K562 treated with DMSO at 1 percent for 24 hours (cell line): Measurements from ENCODE around the gene SMR3A. TPM values are rescaled to one million over a fixed set of nuclear protein-coding genes. Genes with fewer than 3 reads are reported as not detected.

Source experiments
- total RNA-seq: library from RNA; unstranded; fragments of 300-600 nt; gene quantifications from 2 replicates; pipeline ENCODE4 v1.2.3, GENCODE V29; 2022; ENCODE audit warnings: low read depth; ENCODE audit not compliant: insufficient read depth

The SMR3A gene
- not detected in 2 replicates for total RNA-seq

GRCh38 chr4:70360460-70360859, at the start of gene SMR3A:
Gene SMR3A (plus strand): TSS chr4:70360760. CDS start chr4:70362116, 1,356 bp downstream.

DNA sequence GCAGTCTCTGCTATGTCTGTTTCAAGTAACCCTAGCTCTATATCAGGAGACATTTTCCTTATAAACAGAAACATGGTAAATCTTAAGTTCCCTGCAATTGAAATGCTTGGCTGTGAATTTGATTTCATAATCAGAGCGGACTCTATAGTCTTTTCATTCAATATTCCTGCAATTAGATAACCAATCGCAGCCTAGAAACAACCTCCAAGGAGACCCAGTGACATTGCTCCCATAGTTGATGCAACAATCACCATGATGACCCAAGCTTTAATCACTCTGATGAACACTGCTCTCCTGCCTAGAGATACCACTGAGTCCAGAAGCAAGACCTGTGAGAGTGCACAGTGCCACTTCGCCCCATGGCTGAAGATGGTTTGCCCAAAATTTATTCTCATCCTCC, 25.9 kb upstream of the SMR3A start, which contains the start of gene CABS1:
CABS1 (plus strand) TSS at position 301 of the 400 bp plus-strand sequence; CDS start at position 360, 59 bp downstream.

DNA sequence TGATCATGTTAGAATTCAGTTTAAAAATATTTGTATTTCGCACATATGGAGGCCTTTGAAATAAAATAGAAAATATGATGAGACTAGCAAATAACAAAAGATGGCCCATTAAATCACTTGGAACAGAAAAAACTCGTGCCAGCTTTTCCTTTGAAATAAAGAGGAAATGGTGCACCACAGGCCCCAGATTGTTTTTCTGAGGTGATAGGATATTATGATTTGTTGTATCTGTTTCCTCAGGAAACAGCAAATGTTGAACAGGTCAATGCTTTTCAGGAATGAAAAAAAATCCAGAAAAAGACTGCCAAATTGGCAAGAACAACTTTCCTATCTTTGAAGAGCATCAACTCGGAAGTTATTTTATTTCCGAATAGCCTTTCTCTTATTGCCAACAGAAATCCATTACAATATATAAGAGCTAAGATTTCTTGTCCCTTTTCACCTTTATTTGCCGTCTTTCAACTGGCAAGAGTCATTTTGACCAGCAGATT, 22.2 kb downstream of the SMR3A start, which contains the start of gene SMR3B:
SMR3B (plus strand) TSS at position 441 of the 491 bp plus-strand sequence. CDS start 1,380 bp downstream, outside the sequence.

DNA sequence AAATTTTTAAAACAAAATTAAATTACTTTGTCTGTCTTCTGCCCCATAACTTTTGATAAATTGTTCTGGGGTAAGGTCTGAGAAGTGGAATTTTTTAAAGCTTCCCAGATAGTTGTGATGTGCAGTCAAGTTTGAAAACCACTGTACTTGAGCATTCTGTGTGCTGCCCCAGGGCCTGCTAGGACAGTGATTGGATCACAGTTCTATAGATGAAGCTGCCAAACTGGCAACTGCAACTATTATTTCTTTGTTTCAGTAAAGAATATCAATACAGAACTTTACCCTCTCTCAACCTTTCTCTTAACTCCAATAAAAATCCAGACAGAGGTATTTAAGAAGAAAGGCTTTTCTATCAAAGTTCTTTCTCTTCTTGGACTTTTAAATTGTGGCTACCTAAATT, 37.0 kb downstream of the SMR3A start, which contains the start of gene OPRPN:
OPRPN (plus strand) TSS at position 361 of the 400 bp plus-strand sequence. CDS start 1,346 bp downstream, outside the sequence.

Other genes starting within 250 kb of the SMR3A start
- gene PRR27, start 206.5 kb upstream of the SMR3A start, total RNA-seq = not detected in 2 replicates
- gene ODAM, start 165.0 kb upstream of the SMR3A start, total RNA-seq = not detected in 2 replicates
- gene FDCSP, start 134.6 kb upstream of the SMR3A start, total RNA-seq = not detected in 2 replicates
- gene CSN3, start 118.2 kb upstream of the SMR3A start, total RNA-seq = not detected in 2 replicates
- gene CABS1, start 25.8 kb upstream of the SMR3A start, total RNA-seq = not detected in 2 replicates
- gene SMR3B, start 22.4 kb downstream of the SMR3A start, total RNA-seq = not detected in 2 replicates
- gene OPRPN, start 37.2 kb downstream of the SMR3A start, total RNA-seq = not detected in 2 replicates
- gene MUC7, start 111.4 kb downstream of the SMR3A start, total RNA-seq = not detected in 2 replicates
- not detected in 2 replicates for gene AMTN, start 157.8 kb downstream of the SMR3A start, total RNA-seq
- not detected in 2 replicates for gene AMBN, start 231.5 kb downstream of the SMR3A start, total RNA-seq